ENCODE results near the gene TRIM7. TPM values are rescaled to one million over a fixed set of nuclear protein-coding genes. Genes with fewer than 3 reads are reported as not detected.

TRIM7 gene
- total RNA-seq, 1 experiment from 2014 or later = 30.2 TPM

GRCh38 chr5:181173420-181174342 is 31.3 kb downstream of the TRIM7 start:
- Histone ChIP-seq H3K36me3 (ENCODE audit: control insufficient read depth in 1 of 2, insufficient read depth in 2 of 2, low read length in 2 of 2) (no peaks in the 10 kb centered on the region), H3K4me3 (replicated peaks in 1 of 2; ENCODE audit: low read depth in 1 of 2, low read length in 2 of 2) (peak overlapping the region; percentile 39 to 58), H3K9ac (ENCODE audit: low read length) (peak overlapping the region; percentile 64), H2AFZ (ENCODE audit: low read depth, low read length, poor library complexity, severe bottlenecking) (peak overlapping the region; percentile 97), H3K9me3 (ENCODE audit: control insufficient read depth in 1 of 2, insufficient read depth in 1 of 2, low read depth in 1 of 2, low read length in 2 of 2) (no peaks in the 10 kb centered on the region), H3K79me2 (ENCODE audit: insufficient read depth, low read length) (no peaks in the 10 kb centered on the region), H3K4me1 (ENCODE audit: control insufficient read depth in 1 of 2, insufficient read depth in 2 of 2, low read length in 2 of 2) (peaks cover 13 to 53% of the 10 kb centered on the region in 2 experiments; a peak in 3 of 4 replicates), H3K27me3 (ENCODE audit: insufficient read depth, low read length) (no peaks in the 10 kb centered on the region), H3K27ac (ENCODE audit: low read depth, low read length) (peak overlapping the region; percentile 71), H3K4me2 (ENCODE audit: low read length) (peak overlapping the region; percentile 90), H3K9me2 (ENCODE audit: insufficient read depth) (no peaks in the 10 kb centered on the region), H4K20me1 (ENCODE audit: insufficient read depth) (no peaks in the 10 kb centered on the region)
- DNase-seq (ENCODE audit: low read depth, low spot score) (peak; percentile 86), ATAC-seq (peak; percentile 72)
- RAD21 ChIA-PET (ENCODE audit: low non-redundant PET in 1 of 2, low total read pairs in 2 of 2, uncharacterized antibody in 2 of 2, unreplicated experiment in 2 of 2) = interaction anchor here (0.6 to 1.1 kb wide), 2 partner anchors 22 to 34 kb away, joined by 3 to 4 read pairs; no protein-coding TSS in a partner anchor
- intact Hi-C loops (cut with micrococcal nuclease) = loop anchor here (1.0 to 5.0 kb wide), 4 partner anchors 15 to 311 kb away; partner anchors contain the start of genes TRIM41 and ZFP62
- BruUV-seq (replicated peaks) = TSS peak; percentile 62
- TF ChIP-seq ELF1 (IDR thresholded peaks at IDR 0.05; ENCODE audit: borderline replicate concordance, low read depth) (no peak), POLR2A (IDR thresholded peaks at IDR 0.05; ENCODE audit: borderline replicate concordance, extremely low read depth, insufficient read depth, insufficient read length) (peak; percentile 15), TCF7L2 (IDR thresholded peaks at IDR 0.05; ENCODE audit: borderline replicate concordance, extremely low read depth, insufficient read depth, insufficient read length) (peak; percentile 33), SRF (IDR thresholded peaks at IDR 0.05; ENCODE audit: low read depth) (no peak), YY1 (IDR thresholded peaks at IDR 0.05; ENCODE audit: extremely low read depth, insufficient replicate concordance, low read depth, low read length) (no peak), SP1 (IDR thresholded peaks at IDR 0.05; ENCODE audit: low read depth) (no peak), JUND (IDR thresholded peaks at IDR 0.05) (no peak), ZFX (IDR thresholded peaks at IDR 0.05) (no peak), POLR2AphosphoS5 (IDR thresholded peaks at IDR 0.05; ENCODE audit: low read depth, low read length) (no peak), REST (IDR thresholded peaks at IDR 0.05; ENCODE audit: low read depth) (no peak), EGR1 (IDR thresholded peaks at IDR 0.05; ENCODE audit: low read depth) (no peak)
- TF ChIP-seq, protein P1, sequence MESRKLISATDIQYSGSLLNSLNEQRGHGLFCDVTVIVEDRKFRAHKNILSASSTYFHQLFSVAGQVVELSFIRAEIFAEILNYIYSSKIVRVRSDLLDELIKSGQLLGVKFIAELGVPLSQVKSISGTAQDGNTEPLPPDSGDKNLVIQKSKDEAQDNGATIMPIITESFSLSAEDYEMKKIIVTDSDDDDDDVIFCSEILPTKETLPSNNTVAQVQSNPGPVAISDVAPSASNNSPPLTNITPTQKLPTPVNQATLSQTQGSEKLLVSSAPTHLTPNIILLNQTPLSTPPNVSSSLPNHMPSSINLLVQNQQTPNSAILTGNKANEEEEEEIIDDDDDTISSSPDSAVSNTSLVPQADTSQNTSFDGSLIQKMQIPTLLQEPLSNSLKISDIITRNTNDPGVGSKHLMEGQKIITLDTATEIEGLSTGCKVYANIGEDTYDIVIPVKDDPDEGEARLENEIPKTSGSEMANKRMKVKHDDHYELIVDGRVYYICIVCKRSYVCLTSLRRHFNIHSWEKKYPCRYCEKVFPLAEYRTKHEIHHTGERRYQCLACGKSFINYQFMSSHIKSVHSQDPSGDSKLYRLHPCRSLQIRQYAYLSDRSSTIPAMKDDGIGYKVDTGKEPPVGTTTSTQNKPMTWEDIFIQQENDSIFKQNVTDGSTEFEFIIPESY (IDR thresholded peaks at IDR 0.05; ENCODE audit: extremely low read depth, insufficient replicate concordance, low read length) = peak; percentile 32
- TF ChIP-seq, protein P2, sequence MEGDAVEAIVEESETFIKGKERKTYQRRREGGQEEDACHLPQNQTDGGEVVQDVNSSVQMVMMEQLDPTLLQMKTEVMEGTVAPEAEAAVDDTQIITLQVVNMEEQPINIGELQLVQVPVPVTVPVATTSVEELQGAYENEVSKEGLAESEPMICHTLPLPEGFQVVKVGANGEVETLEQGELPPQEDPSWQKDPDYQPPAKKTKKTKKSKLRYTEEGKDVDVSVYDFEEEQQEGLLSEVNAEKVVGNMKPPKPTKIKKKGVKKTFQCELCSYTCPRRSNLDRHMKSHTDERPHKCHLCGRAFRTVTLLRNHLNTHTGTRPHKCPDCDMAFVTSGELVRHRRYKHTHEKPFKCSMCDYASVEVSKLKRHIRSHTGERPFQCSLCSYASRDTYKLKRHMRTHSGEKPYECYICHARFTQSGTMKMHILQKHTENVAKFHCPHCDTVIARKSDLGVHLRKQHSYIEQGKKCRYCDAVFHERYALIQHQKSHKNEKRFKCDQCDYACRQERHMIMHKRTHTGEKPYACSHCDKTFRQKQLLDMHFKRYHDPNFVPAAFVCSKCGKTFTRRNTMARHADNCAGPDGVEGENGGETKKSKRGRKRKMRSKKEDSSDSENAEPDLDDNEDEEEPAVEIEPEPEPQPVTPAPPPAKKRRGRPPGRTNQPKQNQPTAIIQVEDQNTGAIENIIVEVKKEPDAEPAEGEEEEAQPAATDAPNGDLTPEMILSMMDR (IDR thresholded peaks at IDR 0.05 in 2 of 3, conservative IDR thresholded peaks at IDR 0.05 in 1 of 3; ENCODE audit: borderline replicate concordance in 1 of 3, insufficient read depth in 1 of 3, low read depth in 2 of 3, low read length in 2 of 3) = peak in 1 of 3 experiments; percentile 3; a peak in 1 of 6 replicates
- TF ChIP-seq, protein P3, sequence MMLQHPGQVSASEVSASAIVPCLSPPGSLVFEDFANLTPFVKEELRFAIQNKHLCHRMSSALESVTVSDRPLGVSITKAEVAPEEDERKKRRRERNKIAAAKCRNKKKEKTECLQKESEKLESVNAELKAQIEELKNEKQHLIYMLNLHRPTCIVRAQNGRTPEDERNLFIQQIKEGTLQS (IDR thresholded peaks at IDR 0.05) = no peak
- CTCF ChIA-PET = interaction anchor here (0.9 to 2.9 kb wide), 9 partner anchors 8 to 389 kb away, joined by 3 to 9 read pairs (median 4); no protein-coding TSS in a partner anchor
- POLR2A ChIA-PET = interaction anchor here (1.0 to 2.0 kb wide), 7 partner anchors 12 to 50 kb away, joined by 3 to 7 read pairs (median 4); partner anchors contain the start of gene TRIM41

All from HCT116 (cell line).